K562 (cell line): ENCODE data around the gene EGR1. TPM values are rescaled to one million over a fixed set of nuclear protein-coding genes. Genes with fewer than 3 reads are reported as not detected.

Source experiments
- ATAC-seq: fragments of 200-7000 bp; cut with Tn5 transposase; 3 replicates; pipeline ENCODE4 v1.9.1; 2020; ENCODE audit warnings: moderate library complexity
- BruUV-seq: library from RNA; stranded (reverse); fragments of 400-500 nt; replicated peaks from 2 replicates; lab custom pipeline; 2021; lab: Mats Ljungman, UMichigan
- CTCF ChIA-PET: fragments of 300-600 bp; formaldehyde crosslinking; extraction: SDS; loops from one replicate; lab custom pipeline; 2021; ENCODE audit warnings: low intra/inter-chr PET ratio; lab: Yijun Ruan, JAX
- POLR2A ChIA-PET: fragments of 300-600, 350-650 bp; sonication (Branson Sonifier 250); formaldehyde crosslinking; extraction: SDS; loops from one replicate; lab custom pipeline; 2021; ENCODE audit warnings: antibody characterized with exemption, inconsistent platforms; lab: Yijun Ruan, JAX
- DNase-seq, 4 experiments: peaks; one replicate each; pipeline versions ENCODE4 v3.0.0 to v3.0.0-alpha.2; 2011 to 2018; ENCODE audit warnings: low spot score in 3 of 4, mixed read lengths in 3 of 4; ENCODE audit errors: extremely low read depth in 1 of 4
- FAIRE-seq: peaks from 2 replicates; lab custom pipeline; 2011; peaks lifted over from hg19 to GRCh38; lab: Jason Lieb, UNC
- H2AFZ ChIP-seq: 2 replicates; pipeline ENCODE4 v1.6.0; 2011; ENCODE audit warnings: low read depth, low read length, control low read depth, inconsistent platforms
- H3K27ac ChIP-seq: fragments of 200-600 bp; 3 replicates; pipeline ENCODE4 v1.8.0; 2011; ENCODE audit warnings: low read depth, mild to moderate bottlenecking, control low read depth, inconsistent platforms, low read length, moderate library complexity, mixed read lengths; ENCODE audit errors: extremely low read depth
- H3K27me3 ChIP-seq, 2 experiments: fragments of 300-600 bp in 1 of 2; 2 replicates in 1 of 2; 3 replicates in 1 of 2; pipeline versions ENCODE4 v1.6.0 to v1.8.0; 2011; ENCODE audit warnings: inconsistent platforms in 2 of 2, low read length in 2 of 2, mild to moderate bottlenecking in 1 of 2, mixed read lengths in 1 of 2, moderate library complexity in 1 of 2; ENCODE audit not compliant: control insufficient read depth in 2 of 2, insufficient read depth in 2 of 2
- H3K36me3 ChIP-seq: fragments of 300-600 bp; 3 replicates; pipeline ENCODE4 v1.8.0; 2011; ENCODE audit warnings: mild to moderate bottlenecking, low read length, inconsistent platforms; ENCODE audit not compliant: control insufficient read depth, insufficient read depth
- H3K4me1 ChIP-seq, 2 experiments: fragments of 200-600 bp in 1 of 2; replicated peaks in 1 of 2; 2 replicates in 1 of 2; 3 replicates in 1 of 2; pipeline versions ENCODE4 v1.5.1 to v1.8.0; 2011; ENCODE audit warnings: inconsistent platforms in 2 of 2, low read length in 2 of 2, mild to moderate bottlenecking in 1 of 2, mixed read lengths in 1 of 2, moderate library complexity in 1 of 2; ENCODE audit not compliant: control insufficient read depth in 2 of 2, insufficient read depth in 2 of 2
- H3K4me2 ChIP-seq: 2 replicates; pipeline ENCODE4 v1.6.1; 2011; ENCODE audit warnings: low read length, control low read depth, inconsistent platforms, mixed read lengths; ENCODE audit not compliant: insufficient read depth
- H3K4me3 ChIP-seq: fragments of 200-600 bp; sonication (generic), shearing (Covaris generic); 2 replicates; pipeline ENCODE4 v1.5.1; 2016; ENCODE audit warnings: control low read depth, inconsistent platforms
- H3K79me2 ChIP-seq: fragments of 200-600 bp; 3 replicates; pipeline ENCODE4 v1.8.0; 2011; ENCODE audit warnings: low read length, inconsistent platforms; ENCODE audit not compliant: control insufficient read depth, insufficient read depth
- H3K9ac ChIP-seq, 2 experiments: 2 replicates each; pipeline versions ENCODE4 v1.6.0 to v1.6.1; 2011; ENCODE audit warnings: low read depth in 2 of 2, low read length in 2 of 2, control low read depth in 1 of 2, inconsistent platforms in 1 of 2, mild to moderate bottlenecking in 1 of 2, mixed read lengths in 1 of 2; ENCODE audit not compliant: insufficient read depth in 1 of 2
- H3K9me1 ChIP-seq: one replicate; pipeline ENCODE4 v1.6.0; 2011; ENCODE audit warnings: inconsistent platforms, mild to moderate bottlenecking, low read length, moderate library complexity; ENCODE audit not compliant: control insufficient read depth, insufficient read depth
- H3K9me3 ChIP-seq: replicated peaks from 2 replicates; pipeline ENCODE4 v1.5.1; 2011; ENCODE audit warnings: low read depth, low read length, inconsistent platforms; ENCODE audit not compliant: control insufficient read depth, insufficient read depth
- H4K20me1 ChIP-seq: replicated peaks from 2 replicates; pipeline ENCODE4 v1.6.1; 2011; ENCODE audit warnings: low read length, inconsistent platforms, mixed read lengths; ENCODE audit not compliant: control insufficient read depth, insufficient read depth
- LEF1 ChIP-seq: fragments of 450-650 bp; IDR thresholded peaks from 2 replicates; pipeline ENCODE4 v1.6.1; 2016; ENCODE audit warnings: mild to moderate bottlenecking
- MTA3 ChIP-seq: fragments of 450-650 bp; formaldehyde crosslinking; IDR thresholded peaks from 2 replicates; pipeline ENCODE4 v1.6.1; 2017; ENCODE audit warnings: mild to moderate bottlenecking, borderline replicate concordance
- POLR2A ChIP-seq: fragments of 450-650 bp; conservative IDR thresholded peaks from 2 replicates; pipeline ENCODE4 v1.6.1; 2016
- POLR2B ChIP-seq: fragments of 450-650 bp; IDR thresholded peaks from 2 replicates; pipeline ENCODE4 v1.6.1; 2018; ENCODE audit warnings: low read depth; ENCODE audit not compliant: partially characterized antibody
- ZNF316 ChIP-seq: fragments of 450-650 bp; IDR thresholded peaks from 2 replicates; pipeline ENCODE4 v1.6.1; 2016
- WGBS: fragments of 100-300 bp; shearing (Covaris generic); methylation state at CpG from one replicate; pipeline ENCODE4 v1.1.6; 2016; ENCODE audit warnings: low coverage, mixed read lengths; ENCODE audit not compliant: insufficient coverage; ENCODE audit errors: missing lambda C conversion rate; 5-methylcytosine and 5-hydroxymethylcytosine counted together
- in situ Hi-C: fragments of 300-500 bp; cut with MboI; formaldehyde crosslinking; loops from 4 replicates; pipeline ENCODE4 v1.15.0; 2018; ENCODE audit warnings: inconsistent platforms, mixed read lengths
- intact Hi-C: fragments of 100-400 bp; cut with micrococcal nuclease; formaldehyde crosslinking; loops from 2 replicates; pipeline ENCODE4 v1.14.2; 2022
- polyA plus RNA-seq, 8 experiments: library from polyadenylated mRNA; depleted of rRNA in 4 of 8; stranded (reverse) in 5 of 8; unstranded in 3 of 8; fragments of >200 nt; fragmentation: Nextera tagmentation in 2 of 8; fragmentation: Illumina TruSeq in 1 of 8; extraction: Ambion mirVana in 2 of 8; extraction: Trizol in 1 of 8; gene quantifications; 2 replicates each; pipeline versions ENCODE4 v1.2.1 to v1.2.3, GENCODE V29; 2011 to 2014; ENCODE audit warnings: inconsistent platforms in 1 of 8, missing spikeins in 1 of 8
- total RNA-seq, 7 experiments: library from RNA; depleted of rRNA in 6 of 7; stranded (reverse); fragments of >200 nt in 6 of 7; fragmentation: Illumina TruSeq in 2 of 7; extraction: Trizol in 2 of 7; gene quantifications; 2 replicates each; pipeline versions ENCODE4 v1.2.1 to v1.2.3, GENCODE V29; 2011 to 2021; ENCODE audit warnings: low replicate concordance in 1 of 7
- TF ChIP-seq, protein P1 (sequence below): fragments of 450-650 bp; IDR thresholded peaks from 2 replicates; pipeline ENCODE4 v1.6.1; 2016; ENCODE audit warnings: mild to moderate bottlenecking

Gene EGR1
- total and polyA plus RNA-seq, 9 of the 15 experiments (the other 6 are each of a cell fraction or from before 2014, with no cell fraction given), result 1.3 to 132 (median 21.5) TPM

GRCh38 chr5:138438003-138438723 is 27.1 kb upstream of the EGR1 start:
- WGBS, result 60% methylated on average over 11 of the region's 11 CpGs
- peak overlapping the region in 1 of 2 experiments; percentile 59; a peak in 1 of 4 replicates for H3K9ac ChIP-seq
- FAIRE-seq, result no peak

More at GRCh38 chr5:138438003-138438723, 27.1 kb upstream of the EGR1 start:
- CTCF ChIA-PET, result interaction anchor here (0.7 kb wide), 1 partner anchor 937 kb away, joined by 4 read pairs; no protein-coding TSS in a partner anchor
- TF ChIP-seq POLR2B (peak; percentile 19), ZNF316 (no peak), LEF1 (no peak), POLR2A (0 out of 2 replicates have a peak, but pooled peaks have one; percentile 16), MTA3 (0 out of 2 replicates have a peak, but pooled peaks have one; percentile 13)
- TF ChIP-seq, protein P1, sequence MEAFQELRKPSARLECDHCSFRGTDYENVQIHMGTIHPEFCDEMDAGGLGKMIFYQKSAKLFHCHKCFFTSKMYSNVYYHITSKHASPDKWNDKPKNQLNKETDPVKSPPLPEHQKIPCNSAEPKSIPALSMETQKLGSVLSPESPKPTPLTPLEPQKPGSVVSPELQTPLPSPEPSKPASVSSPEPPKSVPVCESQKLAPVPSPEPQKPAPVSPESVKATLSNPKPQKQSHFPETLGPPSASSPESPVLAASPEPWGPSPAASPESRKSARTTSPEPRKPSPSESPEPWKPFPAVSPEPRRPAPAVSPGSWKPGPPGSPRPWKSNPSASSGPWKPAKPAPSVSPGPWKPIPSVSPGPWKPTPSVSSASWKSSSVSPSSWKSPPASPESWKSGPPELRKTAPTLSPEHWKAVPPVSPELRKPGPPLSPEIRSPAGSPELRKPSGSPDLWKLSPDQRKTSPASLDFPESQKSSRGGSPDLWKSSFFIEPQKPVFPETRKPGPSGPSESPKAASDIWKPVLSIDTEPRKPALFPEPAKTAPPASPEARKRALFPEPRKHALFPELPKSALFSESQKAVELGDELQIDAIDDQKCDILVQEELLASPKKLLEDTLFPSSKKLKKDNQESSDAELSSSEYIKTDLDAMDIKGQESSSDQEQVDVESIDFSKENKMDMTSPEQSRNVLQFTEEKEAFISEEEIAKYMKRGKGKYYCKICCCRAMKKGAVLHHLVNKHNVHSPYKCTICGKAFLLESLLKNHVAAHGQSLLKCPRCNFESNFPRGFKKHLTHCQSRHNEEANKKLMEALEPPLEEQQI, result no peak
- TF ChIP-seq, all 486 proteins: peak for 3
- H3K4me3 ChIP-seq, result peak overlapping the region; percentile 48
- H3K27me3 ChIP-seq, result no peaks in the 10 kb centered on the region
- intact Hi-C loops, result no loop called here
- H3K9me3 ChIP-seq, result no peaks in the 10 kb centered on the region
- no TSS peak for BruUV-seq
- no peak overlapping the region for H2AFZ ChIP-seq
- in situ Hi-C loops, result no loop called here
- H3K9me1 ChIP-seq, result no peaks in the 10 kb centered on the region
- no peaks in the 10 kb centered on the region for H3K79me2 ChIP-seq
- DNase-seq (no peak), ATAC-seq (peak; percentile 5; the same call in 2 of the 3 replicates)
- peak overlapping the region; percentile 71 for H3K4me2 ChIP-seq
- no peak overlapping the region for H3K27ac ChIP-seq
- H4K20me1 ChIP-seq, result peaks cover 4% of the 10 kb centered on the region; the same call in 1 of the 2 replicates
- H3K4me1 ChIP-seq, result peaks cover 7 to 20% of the 10 kb centered on the region in 2 experiments; a peak in 4 of 5 replicates
- peaks cover 32% of the 10 kb centered on the region for H3K36me3 ChIP-seq
- POLR2A ChIA-PET, result interaction anchor here (0.6 to 1.7 kb wide), 7 partner anchors 8 to 446 kb away, joined by 3 to 5 read pairs (median 4); partner anchors contain the start of gene EGR1
